GM18909 (cell line): Measurements from ENCODE around the gene ADGRL4.
"Not testable (repeated sequence)": the region's sequence is repeated elsewhere in the genome, so short reads cannot be mapped to it uniquely, and the experiment has no call there.

Source experiments
- ATAC-seq: cut with Tn5 transposase; IDR thresholded peaks from one replicate; pipeline ENCODE4 v1.9.1; 2021; ENCODE audit warnings: mild to moderate bottlenecking; ENCODE audit not compliant: unreplicated experiment, poor library complexity

The ADGRL4 gene

DNA sequence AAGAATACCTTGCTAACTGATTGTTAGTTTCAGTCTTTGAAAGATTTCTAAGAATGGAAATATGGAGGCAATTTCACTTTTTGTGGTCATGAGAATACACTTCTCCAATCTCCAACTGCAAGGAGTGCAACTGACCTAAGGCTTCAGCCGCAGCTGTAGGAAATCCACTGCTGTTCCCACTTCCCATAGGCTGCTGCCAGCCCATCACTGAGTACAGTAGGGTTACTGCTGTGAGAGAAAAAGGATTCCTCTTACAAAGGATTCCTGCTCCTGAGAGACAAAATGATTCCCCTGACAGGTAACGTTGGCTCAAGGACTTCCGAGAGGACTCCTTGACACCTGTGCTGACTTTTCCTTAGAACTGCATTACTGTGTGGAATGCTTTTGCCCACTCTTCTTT, 87.4 kb downstream of the ADGRL4 start:
- ATAC-seq = no peak

- ATAC-seq = no peak
Measured at GRCh38 chr1:78918157-78918556, 88.4 kb downstream of the ADGRL4 start.

DNA sequence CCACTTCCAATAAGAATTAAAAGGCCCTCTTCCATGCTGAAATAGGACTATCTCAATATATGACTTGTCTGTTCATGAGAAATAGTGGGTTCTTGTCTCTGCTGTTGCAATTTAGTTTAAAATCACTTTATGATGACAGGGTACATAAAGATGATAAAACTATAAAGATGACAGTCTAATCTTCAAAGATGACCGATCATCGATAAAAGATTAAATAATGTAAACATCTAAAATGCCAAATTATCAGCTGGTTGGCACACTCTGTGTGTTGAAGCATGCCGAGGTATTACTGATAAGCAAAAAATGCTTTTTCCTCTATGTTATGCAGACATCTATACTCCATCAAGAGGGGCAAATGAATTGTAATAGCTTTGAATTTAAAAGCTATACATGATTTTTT, 89.5 kb downstream of the ADGRL4 start:
- ATAC-seq = no peak

- ATAC-seq = no peak
Measured at GRCh38 chr1:78913950-78914349, 92.6 kb downstream of the ADGRL4 start.

GRCh38 chr1:78911956-78912880, 94.3 kb downstream of the ADGRL4 start:
- no peak for ATAC-seq

DNA sequence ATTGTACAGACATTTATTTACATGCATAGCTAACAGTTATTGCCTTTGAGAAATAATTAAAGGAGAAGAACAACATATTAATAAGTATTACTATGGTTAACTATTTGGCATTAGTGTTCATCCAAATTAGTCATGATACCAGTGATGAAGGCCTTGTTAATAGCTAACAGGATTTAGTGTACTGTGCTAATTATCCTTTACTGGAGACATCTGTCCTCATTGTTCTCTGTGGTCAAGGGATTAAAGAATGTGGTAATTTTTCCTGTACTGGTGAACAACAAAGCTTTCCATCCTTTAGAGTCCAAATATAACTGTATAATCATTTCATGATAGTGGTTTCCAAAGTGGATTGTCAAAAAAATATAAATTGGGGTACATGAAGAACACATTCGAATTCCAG, 103.9 kb downstream of the ADGRL4 start:
- no peak for ATAC-seq

- ATAC-seq = no peak
Measured at GRCh38 chr1:78894811-78895210, 111.7 kb downstream of the ADGRL4 start.

DNA sequence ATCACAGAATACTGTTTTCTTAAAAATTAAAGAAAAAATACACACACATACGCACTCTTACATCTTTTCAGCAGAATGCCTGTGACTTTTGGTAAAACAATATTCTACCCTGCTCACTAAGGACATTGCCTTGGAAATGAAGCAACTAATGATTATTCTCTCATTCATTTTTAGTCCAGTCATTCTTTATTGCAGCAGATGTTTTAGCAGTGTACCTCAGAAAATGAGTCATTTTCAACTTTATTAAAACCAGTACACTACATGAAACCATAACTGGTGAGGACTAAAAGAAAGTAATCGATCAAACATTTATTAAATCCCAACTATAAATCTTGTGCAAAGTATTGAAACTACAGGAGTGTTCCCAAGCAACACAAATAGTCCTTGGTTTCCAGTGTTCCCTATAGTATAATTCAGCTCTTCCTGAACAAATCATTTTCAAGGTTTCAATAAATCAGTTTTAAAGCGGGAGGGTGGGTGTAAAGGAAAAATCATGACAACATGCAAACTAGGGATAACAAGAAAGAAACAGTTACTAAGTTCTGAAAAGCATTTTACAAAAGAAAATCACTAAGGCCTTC, 114.2 kb downstream of the ADGRL4 start:
- ATAC-seq = no peak

DNA sequence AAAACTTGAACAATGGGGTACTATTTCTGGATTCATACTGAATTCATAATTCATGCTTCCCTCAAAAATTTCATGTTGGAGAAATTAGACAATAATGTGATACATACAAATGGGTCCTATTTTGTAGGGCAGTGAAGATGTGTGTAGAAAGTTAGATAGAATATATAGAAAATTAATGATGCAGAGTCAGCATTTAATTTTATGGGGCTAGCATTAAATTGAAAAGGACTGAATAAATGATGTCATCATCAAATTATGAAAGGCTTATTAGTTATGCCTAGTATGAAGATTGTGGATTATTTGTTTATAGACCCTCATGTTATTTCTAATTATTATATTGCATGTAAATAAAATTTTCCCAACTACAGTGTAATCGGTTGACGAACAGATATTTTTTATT, 119.1 kb downstream of the ADGRL4 start:
- no peak for ATAC-seq

GRCh38 chr1:78884685-78885452, 121.7 kb downstream of the ADGRL4 start:
- ATAC-seq = no peak

GRCh38 chr1:78880223-78880622, 126.3 kb downstream of the ADGRL4 start:
- no peak for ATAC-seq

DNA sequence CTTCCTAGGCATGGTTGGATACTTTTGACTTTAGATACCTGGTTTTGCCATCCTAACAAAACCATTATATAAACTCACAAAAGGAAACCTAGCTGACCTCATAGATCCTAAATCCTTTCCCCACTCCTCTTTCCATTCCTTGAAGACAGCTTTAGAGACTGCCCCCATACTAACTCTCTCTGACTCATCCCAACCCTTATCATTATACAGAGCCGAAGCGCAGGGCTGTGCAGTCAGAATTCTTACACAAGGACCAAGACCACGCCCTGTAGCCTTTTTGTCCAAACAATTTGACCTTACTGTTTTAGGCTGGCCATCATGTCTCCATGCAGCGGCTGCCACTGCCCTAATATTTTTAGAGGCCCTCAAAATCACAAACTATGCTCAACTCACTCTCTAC, 130.5 kb downstream of the ADGRL4 start:
- not testable (repeated sequence) for ATAC-seq

DNA sequence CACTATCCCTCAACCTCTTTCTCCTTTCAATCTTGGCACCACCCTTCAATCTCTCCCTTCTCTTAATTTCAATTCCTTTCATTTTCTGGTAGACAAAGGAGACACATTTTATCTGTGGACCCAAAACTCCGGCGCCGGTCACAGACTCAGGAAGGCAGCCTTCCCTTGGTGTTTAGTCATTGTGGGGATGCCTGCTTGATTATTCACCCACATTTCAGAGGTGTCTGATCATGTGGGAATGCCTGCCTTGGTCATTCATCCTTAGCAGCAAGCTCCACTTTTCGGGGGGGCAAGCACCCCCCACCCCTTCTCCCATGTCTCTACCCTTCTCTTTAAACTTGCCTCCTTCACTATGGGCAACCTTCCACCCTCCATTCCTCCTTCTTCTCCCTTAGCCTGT, 133.7 kb downstream of the ADGRL4 start:
- not testable (repeated sequence) for ATAC-seq

GRCh38 chr1:78871249-78871648, 135.3 kb downstream of the ADGRL4 start:
- ATAC-seq = no peak

DNA sequence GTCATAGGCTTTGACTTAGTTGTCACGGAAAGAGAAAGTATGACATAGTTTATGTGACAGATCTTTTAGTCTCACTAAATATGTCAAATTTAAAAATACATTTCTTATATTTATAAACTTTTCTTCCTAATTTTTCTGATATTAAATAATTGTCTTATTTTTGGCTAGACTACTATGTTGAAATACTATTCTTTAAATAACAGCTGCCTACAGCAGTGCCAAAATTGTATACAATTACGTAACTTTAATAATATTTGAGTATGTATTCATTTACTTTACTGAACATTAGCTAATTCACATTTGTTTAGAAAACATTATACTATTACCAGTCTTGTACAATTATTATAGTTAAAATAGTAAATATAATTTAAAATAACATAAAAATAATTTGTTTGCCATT, 137.4 kb downstream of the ADGRL4 start:
- ATAC-seq = no peak

DNA sequence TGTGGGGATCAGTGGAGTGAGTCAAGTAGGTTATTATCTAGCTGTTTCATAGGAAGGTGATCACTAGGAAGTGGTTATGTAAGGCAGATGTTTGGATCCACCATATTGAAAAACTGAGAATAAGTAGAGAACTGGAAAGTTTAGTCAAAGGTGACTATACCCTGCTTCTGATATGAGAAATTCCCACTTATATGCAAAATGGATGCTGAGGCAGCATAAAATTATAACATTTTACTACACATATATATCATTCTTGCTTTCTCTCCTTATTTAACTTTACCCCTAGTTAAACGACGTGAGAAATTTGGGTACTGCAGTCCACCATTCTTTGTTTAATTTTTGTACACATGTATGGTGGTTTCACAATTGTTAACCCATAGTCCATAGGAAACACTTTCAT, 142.4 kb downstream of the ADGRL4 start:
- no peak for ATAC-seq

DNA sequence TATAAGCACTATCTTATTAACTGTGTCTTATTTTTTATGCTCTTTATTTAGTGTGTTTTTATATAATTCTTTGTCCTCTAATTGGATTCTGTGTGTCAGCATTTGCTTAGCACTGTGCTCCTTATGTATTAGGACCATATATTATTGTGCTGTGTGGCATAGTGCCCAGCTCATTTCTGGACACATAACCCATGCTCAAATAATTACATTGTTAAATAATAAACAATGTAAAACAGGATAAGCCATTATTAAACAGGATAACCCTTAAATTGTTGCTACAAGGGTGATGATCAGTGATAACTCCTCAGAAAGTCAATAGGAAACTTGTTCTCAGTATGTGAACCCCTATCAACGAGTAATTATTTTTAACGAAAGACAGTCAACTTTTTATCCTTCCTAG, 150.4 kb downstream of the ADGRL4 start:
- ATAC-seq = no peak

DNA sequence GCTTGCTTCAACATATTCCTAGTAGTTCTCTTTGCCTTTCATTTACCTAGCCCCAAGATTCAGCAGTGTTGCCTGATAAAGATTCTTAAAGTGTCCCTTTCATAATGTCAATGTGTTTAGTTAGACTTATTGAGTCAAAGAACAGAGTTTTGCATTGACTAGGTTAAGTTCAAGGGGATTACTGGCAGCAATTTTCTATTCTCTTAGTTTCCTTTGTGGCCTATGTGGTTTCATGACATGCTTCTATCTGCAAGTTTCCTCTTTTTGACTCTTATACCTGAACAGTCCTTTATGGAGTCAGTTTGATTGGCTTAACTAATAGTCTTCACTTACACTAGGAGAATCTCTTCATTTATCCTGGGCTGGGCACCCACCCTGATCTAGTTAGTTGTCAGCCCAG, 151.3 kb downstream of the ADGRL4 start:
- ATAC-seq = peak; percentile 91

GRCh38 chr1:78854556-78854955, 152.0 kb downstream of the ADGRL4 start:
- no peak for ATAC-seq

GRCh38 chr1:78843546-78843945, 163.0 kb downstream of the ADGRL4 start:
- ATAC-seq = no peak

DNA sequence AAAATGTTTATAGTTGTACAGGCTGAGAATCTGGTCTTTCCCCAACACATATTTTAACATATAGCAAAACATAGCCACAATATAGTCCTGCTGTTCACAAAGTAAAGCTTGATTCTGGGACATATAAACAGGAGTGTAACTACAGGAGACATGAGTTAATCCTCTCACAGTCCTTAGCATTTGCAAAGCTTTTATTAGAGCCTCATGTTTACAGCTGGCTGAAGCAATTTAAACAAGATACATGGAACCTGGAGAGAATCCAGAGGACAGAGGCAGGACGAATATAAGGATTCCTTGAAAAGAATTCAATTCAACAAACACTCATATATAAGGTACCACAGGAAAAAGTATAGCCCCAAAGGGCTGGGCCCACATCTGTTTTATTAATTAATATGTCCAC, 163.4 kb downstream of the ADGRL4 start:
- no peak for ATAC-seq
